NB4 (cell line): Measurements from ENCODE around the gene CADPS.

Experiments
- DNase-seq: peaks from one replicate; pipeline ENCODE4 v3.0.0; 2010; ENCODE audit warnings: low read depth
- H3K4me3 ChIP-seq: one replicate; pipeline ENCODE4 v1.5.1; 2011; ENCODE audit warnings: mild to moderate bottlenecking, low read depth, low read length, moderate library complexity
- CTCF ChIP-seq: IDR thresholded peaks from one replicate; pipeline ENCODE4 v1.5.1; 2012; ENCODE audit warnings: low read depth, low read length
- MAX ChIP-seq: IDR thresholded peaks from 2 replicates; pipeline ENCODE4 v1.6.1; 2011; ENCODE audit warnings: low read depth, low read length
- MYC ChIP-seq: IDR thresholded peaks from 2 replicates; pipeline ENCODE4 v1.6.1; 2011; ENCODE audit warnings: low read depth, low read length
- POLR2A ChIP-seq: IDR thresholded peaks from 2 replicates; pipeline ENCODE4 v1.6.1; 2011; ENCODE audit warnings: mild to moderate bottlenecking; ENCODE audit not compliant: insufficient read length; ENCODE audit errors: extremely low read depth

Gene CADPS

GRCh38 chr3:62364191-62364590, 511.0 kb downstream of the CADPS start:
- DNase-seq = no peak
- H3K4me3 ChIP-seq = no peak overlapping the region
- no peak for TF ChIP-seq POLR2A
- no peak for TF ChIP-seq MAX
- TF ChIP-seq CTCF = no peak
- TF ChIP-seq MYC = no peak

GRCh38 chr3:62363275-62363674, 511.9 kb downstream of the CADPS start:
- DNase-seq = no peak
- TF ChIP-seq POLR2A (no peak), MAX (no peak), MYC (no peak), CTCF (no peak)
- no peak overlapping the region for H3K4me3 ChIP-seq

GRCh38 chr3:62361824-62362223, 513.4 kb downstream of the CADPS start:
- TF ChIP-seq POLR2A = no peak
- no peak for TF ChIP-seq MAX
- TF ChIP-seq MYC = no peak
- no peak for TF ChIP-seq CTCF
- DNase-seq = no peak
- no peak overlapping the region for H3K4me3 ChIP-seq

GRCh38 chr3:62361261-62361660, 514.0 kb downstream of the CADPS start:
- DNase-seq = no peak
- no peak overlapping the region for H3K4me3 ChIP-seq
- TF ChIP-seq MYC (no peak), CTCF (no peak)

GRCh38 chr3:62359531-62359930, 515.7 kb downstream of the CADPS start:
- no peak for DNase-seq
- H3K4me3 ChIP-seq = no peak overlapping the region
- TF ChIP-seq MYC = no peak
- TF ChIP-seq MAX = no peak
- TF ChIP-seq POLR2A = no peak

- H3K4me3 ChIP-seq = no peak overlapping the region
- no peak for DNase-seq
- no peak for TF ChIP-seq POLR2A
- no peak for TF ChIP-seq MAX
- TF ChIP-seq MYC = no peak
- TF ChIP-seq CTCF = no peak
Measured at GRCh38 chr3:62356356-62356755, 518.9 kb downstream of the CADPS start.
